Stimulated activated CD8-positive, alpha-beta memory T cell treated with anti-CD3 and anti-CD28 coated beads, Interleukin-7, amount 100 ng/mL, for 48 hours (primary cell): ENCODE measurements around the gene ANK3.

ENCODE experiments used
- DNase-seq, 2 donors: peaks; one replicate each; pipeline ENCODE4 v3.0.0-alpha.2; 2020; ENCODE audit warnings: low read depth in 1 of 2; ENCODE audit errors: extremely low read depth in 1 of 2

Gene ANK3

GRCh38 chr10:60414111-60414510 is 24.4 kb upstream of the ANK3 start:
- DNase-seq, result no peak

DNA sequence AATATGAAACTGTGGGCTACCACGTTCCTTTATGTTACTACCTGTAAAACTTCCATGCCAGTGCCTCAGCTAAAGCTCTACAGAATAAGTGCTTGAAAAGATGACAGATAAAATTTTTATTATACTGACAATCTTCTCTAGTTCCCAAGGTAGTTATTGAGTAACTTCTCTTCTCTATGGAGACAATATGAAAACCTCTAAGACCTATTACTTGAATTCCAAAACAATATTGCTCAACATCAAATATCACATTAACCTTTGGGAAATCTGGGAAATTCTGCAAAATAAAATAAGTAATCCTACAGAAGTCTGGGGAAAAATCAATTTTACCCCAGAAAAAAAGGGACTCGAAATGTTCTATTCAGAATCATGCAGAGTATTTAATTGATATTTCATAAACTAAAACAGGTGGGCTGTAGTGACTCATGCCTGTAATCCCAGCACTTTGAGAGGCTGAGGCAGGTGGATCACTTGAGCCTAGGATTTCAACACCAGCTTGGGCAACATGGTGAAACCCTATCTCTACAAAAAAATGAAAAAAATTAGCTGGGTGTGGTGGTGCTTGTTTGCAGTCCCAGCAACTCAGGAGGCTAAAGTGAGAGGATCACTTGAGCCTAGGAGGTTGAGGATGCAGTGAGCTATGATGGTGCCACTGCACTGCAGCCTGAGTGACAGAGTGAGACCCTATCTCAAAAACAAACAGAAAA is 23.8 kb upstream of the ANK3 start:
- DNase-seq, result no peak

- DNase-seq, result no peak
Observed at GRCh38 chr10:60410970-60411369, 21.3 kb upstream of the ANK3 start.

- DNase-seq, result no peak
Observed at GRCh38 chr10:60409202-60409601, 19.5 kb upstream of the ANK3 start.

GRCh38 chr10:60406182-60406581 is 16.5 kb upstream of the ANK3 start:
- DNase-seq, result no peak

GRCh38 chr10:60405172-60405571 is 15.5 kb upstream of the ANK3 start:
- DNase-seq, result no peak

GRCh38 chr10:60403168-60403873 is 13.6 kb upstream of the ANK3 start:
- no peak for DNase-seq

DNA sequence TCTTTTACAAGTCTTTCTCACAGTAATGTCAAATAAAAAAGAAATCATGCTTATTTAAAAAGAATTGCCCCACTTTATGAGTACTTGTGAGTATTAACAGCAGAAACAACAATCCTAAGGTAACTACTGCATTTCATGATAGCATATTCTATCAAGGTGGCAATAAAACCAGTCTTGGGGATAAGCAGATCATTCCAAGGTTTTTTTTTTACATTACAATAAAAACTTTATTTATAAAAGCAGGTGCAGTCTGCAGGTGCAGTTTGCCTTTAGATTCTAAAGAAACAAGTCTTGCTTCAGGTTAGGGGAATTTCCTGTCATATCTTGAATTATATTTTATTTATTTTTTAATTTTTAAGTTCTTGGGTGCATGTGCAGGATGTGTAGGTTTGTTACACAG is 10.7 kb upstream of the ANK3 start:
- no peak for DNase-seq

- DNase-seq, result no peak
Observed at GRCh38 chr10:60399328-60399727, 9.7 kb upstream of the ANK3 start.

DNA sequence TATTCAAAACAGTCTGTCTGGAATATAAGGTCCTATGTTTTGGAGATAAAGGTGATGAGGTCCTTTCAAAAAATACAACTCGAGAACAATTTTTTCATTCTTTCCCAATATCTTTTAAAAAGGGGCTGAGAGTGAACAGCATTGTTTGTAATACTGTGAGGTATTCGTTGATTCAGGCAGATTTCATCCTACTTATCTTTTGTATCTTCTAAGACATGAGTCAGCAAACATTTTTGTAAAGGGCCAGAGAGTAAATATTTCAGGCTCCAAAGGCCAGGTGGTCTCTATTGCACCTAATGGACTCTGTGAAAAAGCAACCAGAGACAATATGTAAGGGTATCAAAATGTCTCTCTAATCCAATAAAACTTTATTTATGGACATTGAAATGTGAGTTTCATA is 8.1 kb upstream of the ANK3 start:
- DNase-seq, result no peak

DNA sequence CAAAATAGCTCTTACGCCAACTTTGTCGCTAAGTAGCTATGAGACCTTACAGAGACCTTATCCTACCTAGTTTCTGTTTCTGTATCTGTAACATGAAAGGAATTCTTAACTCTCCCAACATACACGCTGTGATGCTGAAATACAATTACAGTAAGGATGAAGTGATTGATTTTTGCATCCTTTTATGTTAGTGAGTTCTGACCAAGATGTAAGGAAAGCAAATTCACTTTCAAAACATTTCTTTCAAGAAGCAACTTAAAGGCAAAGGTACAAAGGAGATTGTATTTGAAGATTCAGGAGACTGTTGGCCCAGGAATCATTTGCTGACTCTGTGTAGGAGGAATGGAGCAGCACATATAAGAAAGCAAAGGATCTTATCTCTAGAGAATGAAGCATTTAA is 7.1 kb upstream of the ANK3 start:
- no peak for DNase-seq

DNA sequence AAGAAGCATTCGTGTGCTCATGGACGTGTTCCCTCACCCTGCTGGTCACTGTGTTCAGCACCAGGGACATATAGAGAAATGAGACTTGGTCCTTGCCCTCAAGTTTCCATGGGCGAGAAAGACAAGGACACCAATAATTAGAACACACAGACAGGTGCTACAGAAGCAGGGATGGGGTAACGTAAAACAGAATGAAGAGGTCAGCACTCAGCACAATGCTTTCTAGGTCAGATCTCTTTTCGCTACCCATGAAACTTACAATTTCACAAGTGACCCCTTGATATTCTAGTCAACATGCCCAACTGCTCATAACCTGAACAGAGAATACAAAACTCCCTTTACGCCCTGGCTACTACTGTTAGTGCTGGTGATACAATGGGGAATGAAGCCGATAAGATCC is 6.0 kb upstream of the ANK3 start:
- DNase-seq, result no peak

DNA sequence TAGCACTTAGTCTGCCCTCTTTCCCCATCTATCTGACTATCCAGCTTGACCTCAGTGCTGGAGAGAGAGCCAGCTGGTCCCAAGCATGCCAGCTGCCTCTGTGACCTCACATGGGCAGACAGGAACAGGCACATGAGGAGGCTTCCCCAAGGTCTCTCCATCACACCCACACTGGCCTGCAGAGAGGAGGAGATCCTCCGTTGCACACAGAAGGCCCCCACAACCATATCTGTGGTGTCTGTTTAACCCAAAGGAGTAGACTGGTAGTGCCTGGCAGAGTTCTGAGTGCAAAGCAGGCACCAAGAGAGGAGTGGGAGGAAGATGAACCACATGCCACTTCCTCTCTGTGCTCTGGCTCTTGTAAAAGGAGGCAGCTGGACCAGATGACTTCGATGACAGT is 4.8 kb upstream of the ANK3 start:
- DNase-seq, result no peak

DNA sequence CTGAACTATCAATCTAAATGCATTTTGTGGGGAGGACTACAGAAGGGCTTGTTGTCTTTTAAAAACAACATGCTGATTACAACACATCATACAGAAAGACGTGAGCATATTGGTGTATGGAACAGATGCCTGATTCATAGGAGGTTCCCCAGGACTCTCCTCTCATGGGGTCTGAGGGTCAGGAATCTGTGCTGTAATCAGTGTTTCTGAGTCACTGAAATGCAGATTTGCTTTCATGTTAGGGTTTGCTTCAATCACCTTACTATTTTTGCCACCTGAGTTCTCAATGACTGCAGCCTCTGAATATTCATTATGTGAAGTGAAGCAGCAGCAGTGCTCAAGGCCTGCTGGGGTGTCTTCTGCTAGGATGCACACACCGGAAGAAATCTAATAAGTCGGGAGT is 550 bp upstream of the ANK3 start:
- DNase-seq, result no peak

DNA sequence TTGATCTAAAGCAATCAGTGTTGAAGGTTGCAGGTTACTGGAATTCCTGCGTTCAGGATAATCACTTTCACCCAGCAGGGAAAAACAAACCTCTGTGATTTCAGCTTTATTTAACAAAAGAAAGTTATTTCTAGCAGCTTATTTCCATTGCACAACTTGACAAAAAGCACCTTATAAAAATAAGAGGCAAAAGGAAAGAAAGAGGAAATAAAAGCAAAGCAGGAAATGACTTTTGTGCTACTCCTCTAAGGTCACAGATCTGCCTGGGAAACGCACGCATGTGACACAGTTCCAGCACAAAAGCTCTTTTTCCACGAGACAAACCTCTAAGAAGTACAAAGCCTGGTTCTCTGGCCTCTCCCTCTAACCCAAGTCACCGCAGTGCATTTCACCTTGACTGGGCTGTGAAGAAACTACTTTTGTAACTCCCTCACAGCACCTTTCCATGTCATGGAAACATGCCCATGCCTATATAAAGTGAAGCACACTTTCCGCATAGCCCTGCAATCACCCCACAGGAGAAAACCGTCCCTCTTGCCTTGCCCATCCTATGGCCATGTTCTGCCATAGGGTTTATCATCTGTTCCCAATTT is 870 bp downstream of the ANK3 start:
- DNase-seq, result no peak

DNA sequence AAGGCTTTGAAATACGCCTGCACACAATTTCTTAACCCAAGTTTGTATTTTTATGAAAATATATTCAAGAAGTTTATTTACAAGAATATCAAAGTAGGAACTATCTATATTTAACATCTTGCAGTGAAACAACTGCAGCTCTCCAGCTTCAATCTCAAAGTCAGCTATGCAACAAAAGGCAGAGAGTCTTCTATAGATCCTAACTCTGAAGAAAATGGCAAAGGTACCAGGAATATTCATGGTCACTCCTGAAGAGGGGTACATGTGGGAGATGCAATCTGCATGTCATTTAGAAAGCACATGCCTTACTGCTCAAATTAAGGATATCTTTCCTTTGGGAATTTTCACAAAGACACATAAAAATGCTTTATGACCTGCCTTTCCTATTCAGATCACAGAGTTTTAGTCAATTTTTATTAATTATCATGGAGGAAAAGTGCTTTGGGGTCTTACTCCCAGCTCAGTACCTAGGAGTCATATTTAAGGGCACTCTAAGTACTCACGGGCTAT is 1.5 kb downstream of the ANK3 start:
- no peak for DNase-seq

GRCh38 chr10:60387531-60387930 is 2.1 kb downstream of the ANK3 start:
- no peak for DNase-seq

GRCh38 chr10:60385399-60385738 is 4.3 kb downstream of the ANK3 start:
- no peak for DNase-seq

DNA sequence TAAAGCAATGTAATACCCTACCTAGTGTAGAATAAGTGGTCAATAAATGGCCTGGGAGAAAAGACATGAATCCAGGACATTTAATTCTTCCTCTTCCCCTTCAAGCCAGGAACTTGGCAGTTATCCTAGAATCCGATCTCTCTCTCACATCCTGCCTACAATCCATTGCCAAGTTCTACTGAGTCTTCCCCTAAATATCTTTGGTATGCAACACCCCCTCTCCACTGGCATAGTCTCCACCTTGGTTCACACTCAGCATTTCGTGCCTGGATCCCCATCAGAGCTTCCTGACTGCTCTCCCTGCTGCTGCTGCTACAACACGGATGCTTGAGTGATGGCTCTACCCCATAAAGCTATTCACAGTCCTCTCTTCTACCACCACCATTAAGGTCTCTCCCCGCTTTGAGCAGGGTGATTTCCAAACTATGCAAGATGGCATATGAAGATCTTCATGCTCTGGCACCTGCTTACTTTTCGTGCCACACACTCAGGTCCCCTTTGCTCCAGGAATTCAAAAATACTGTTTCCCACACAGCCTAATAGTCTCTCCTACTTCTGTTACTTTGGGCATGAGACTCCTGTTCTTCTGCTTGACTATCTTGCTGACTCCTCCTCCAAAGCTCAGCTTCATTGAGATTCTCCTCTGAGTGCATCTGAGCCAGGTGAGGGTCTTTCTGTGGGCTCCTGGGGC is 4.8 kb downstream of the ANK3 start:
- DNase-seq, result no peak

- no peak for DNase-seq
Observed at GRCh38 chr10:60384011-60384410, 5.7 kb downstream of the ANK3 start.

GRCh38 chr10:60382946-60383681 is 6.6 kb downstream of the ANK3 start:
- no peak for DNase-seq
